Stimulated activated CD8-positive, alpha-beta memory T cell treated with anti-CD3 and anti-CD28 coated beads, Interleukin-12 subunit alpha, Interleukin-12 subunit beta, amount 100 ng/mL, for 24 hours (primary cell): Measurements from ENCODE around the gene PCNX3.
A peak's percentile ranks its signal among the peaks of the same experiment; 100 is the strongest.

Source experiments
- DNase-seq: peaks from one replicate; pipeline ENCODE4 v3.0.0-alpha.2; 2020; ENCODE audit errors: extremely low read depth

PCNX3 gene

GRCh38 chr11:65580031-65580692 lies 35.4 kb upstream of the PCNX3 start:
- DNase-seq, result no peak

- DNase-seq, result no peak
Observed at GRCh38 chr11:65580756-65581155, 34.8 kb upstream of the PCNX3 start.

- no peak for DNase-seq
Observed at GRCh38 chr11:65581928-65582327, 33.6 kb upstream of the PCNX3 start.

DNA sequence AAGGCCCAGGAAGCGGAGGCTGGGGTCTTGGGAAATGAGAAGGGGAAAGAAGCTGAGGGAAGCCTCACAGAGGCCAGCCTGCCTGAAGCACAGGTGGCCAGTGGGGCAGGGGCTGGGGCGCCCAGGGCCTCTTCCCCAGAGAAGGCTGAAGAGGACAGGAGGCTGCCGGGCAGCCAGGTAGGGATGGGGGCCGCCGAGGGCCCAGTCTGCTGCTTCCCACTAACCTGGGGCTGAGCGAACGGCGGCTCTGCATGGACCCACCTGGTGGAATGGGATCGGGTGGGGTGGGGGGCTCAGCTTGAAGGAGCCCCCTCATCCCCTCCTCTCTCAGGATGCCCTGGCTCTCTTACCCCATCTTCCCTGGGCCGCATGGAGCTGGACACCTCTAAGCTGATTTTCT lies 32.0 kb upstream of the PCNX3 start:
- no peak for DNase-seq

DNA sequence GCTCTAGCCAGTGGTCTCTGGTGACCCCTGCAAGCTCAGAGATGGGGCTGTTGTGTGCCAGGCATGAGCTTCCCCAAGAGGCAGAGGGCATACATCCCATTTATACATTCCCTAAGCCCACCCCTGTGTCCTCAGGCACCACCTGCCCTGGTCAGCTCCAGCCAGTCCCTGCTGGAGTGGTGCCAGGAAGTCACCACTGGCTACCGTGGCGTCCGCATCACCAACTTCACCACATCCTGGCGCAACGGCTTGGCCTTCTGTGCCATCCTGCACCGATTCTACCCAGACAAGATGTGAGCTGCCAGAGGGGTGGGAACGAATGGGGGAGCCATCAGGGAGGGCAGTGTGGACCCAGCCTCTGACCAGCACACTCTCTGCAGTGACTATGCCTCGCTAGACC lies 31.5 kb upstream of the PCNX3 start:
- DNase-seq, result no peak

DNA sequence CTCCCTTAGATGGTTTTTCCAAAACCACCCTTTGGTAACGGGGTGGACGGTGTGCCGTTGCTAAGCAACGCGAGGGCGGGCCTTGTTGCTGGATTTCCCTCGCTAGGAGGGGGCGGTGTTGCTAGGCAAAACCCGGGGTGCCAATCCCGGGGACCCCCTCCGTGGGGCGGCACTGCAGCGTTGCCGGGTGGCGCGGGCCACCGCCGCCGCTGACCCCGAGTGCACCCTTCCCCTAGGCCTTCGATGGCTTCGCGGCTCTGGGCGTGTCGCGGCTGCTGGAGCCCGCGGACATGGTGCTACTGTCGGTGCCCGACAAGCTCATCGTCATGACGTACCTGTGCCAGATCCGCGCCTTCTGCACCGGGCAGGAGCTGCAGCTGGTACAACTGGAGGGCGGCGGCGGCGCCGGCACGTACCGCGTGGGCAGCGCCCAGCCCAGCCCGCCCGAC lies 30.8 kb upstream of the PCNX3 start:
- DNase-seq, result no peak

- no peak for DNase-seq
Observed at GRCh38 chr11:65585396-65586246, 30.0 kb upstream of the PCNX3 start.

DNA sequence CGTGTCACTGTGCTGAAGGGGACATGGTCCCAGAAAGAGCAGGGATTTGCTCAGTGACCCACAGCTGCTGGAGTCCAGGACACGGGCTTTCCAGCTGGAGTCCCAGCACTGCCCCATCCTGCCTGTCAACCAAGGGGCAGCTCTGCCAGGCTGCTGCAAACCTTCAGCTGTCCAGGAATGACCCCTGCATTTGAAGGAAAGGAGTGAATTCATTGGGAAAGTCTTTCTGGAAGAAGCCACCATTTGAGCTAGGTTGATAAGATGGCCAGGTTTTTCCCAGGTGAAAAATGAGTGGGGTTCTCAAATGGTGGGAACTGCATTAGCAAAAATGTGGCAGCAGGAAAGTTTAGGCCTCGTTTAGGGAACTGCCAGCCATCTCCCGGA lies 29.3 kb upstream of the PCNX3 start:
- no peak for DNase-seq

- DNase-seq, result no peak
Observed at GRCh38 chr11:65586676-65587075, 28.9 kb upstream of the PCNX3 start.

DNA sequence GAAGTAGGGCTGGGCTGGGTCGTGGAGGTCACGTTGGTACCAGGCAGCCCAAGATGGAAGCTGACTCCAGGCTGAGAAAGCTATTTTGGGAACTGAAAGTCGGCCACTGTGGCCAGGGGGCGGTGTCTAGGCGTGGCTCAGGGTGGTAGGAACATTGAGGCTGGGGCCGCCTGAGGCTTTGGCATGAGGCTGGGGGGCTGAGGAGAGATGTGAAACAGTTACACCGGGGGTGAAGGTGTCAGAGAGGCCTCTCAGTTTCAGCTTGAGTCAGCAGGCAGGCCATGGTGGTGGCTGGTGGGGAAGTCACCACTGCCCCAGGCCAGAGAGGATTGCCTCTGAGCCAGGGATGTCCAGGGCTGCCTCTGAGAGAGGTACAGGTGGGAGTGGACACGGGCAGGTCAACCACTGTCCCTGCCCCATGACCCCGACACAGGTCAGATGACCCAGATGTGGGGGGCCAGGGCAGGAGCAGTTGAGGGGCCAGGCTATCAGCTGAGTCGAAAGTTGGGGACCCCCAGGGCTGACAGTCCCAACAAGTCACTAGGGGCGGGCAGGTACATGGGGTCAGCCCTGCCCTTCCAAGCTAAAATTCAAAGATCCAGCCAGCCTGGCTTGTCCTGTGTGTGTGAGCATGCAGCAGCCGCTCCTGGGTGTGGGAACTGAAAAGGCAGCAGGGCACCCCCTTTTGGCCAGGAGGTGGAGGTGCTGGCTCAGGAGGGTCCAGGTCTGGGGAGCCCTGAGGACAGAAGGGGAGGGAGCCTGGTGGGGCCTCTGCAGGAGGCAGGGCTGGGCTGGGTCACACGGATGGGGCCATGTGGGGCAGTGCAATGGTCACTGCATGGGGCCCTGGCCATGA lies 27.1 kb upstream of the PCNX3 start:
- peak; percentile 50 for DNase-seq

DNA sequence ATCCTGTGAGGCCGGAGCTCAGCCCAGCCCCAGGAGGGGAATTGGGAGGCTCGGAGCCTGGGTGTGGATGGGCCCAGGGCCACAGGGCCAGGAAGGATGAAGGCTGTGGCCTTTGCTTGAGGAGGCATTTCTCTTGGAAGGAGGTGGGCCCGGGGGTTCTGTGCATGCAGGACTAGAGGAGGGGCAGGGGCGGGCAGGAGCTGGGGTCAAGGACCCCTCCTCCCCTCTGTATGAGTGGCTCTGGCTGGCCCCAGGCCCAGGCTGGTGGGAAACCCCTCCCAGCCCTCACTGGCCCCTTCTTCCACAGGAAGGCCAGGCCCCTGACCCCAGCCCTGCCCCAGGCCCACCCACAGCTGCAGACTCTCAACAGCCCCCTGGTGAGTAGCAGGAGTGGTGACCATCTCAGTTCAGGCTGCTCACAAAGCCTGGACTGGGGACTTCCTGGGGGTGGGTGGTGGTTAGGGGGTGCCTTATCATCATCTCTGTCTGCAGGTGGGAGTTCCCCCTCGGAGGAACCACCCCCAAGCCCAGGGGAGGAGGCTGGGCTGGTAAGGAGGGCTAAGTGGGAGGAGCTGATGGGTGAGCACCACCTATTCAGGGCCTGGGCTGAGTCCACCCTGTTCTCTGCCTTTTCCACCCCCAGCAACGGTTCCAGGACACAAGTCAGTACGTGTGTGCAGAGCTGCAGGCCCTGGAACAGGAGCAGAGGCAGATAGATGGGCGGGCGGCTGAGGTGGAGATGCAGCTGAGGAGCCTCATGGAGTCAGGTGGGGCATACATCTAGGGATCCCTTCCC lies 25.9 kb upstream of the PCNX3 start:
- DNase-seq, result no peak

DNA sequence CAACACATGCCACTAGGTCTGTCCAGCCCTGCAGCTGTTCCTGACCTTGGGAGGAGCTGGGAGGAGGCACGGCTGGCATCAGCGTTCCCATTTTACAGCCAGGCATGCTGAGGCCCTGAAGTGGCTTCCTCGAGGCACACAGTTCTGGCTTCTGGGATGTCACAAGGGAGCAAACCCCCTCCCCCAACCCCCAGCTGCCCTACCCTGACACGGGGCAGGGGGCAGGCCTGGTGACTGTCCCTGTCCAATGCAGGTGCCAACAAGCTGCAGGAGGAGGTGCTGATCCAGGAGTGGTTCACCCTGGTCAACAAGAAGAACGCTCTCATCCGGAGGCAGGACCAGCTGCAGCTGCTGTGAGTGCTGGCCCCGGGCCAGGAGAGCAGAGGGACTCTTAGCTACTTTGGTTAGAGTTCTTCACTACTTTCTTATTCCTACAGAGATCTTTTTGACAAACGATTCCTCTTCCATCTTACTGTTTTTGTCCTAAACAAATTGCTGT lies 25.3 kb upstream of the PCNX3 start:
- DNase-seq, result no peak

GRCh38 chr11:65591939-65592857 lies 23.4 kb upstream of the PCNX3 start:
- no peak for DNase-seq

DNA sequence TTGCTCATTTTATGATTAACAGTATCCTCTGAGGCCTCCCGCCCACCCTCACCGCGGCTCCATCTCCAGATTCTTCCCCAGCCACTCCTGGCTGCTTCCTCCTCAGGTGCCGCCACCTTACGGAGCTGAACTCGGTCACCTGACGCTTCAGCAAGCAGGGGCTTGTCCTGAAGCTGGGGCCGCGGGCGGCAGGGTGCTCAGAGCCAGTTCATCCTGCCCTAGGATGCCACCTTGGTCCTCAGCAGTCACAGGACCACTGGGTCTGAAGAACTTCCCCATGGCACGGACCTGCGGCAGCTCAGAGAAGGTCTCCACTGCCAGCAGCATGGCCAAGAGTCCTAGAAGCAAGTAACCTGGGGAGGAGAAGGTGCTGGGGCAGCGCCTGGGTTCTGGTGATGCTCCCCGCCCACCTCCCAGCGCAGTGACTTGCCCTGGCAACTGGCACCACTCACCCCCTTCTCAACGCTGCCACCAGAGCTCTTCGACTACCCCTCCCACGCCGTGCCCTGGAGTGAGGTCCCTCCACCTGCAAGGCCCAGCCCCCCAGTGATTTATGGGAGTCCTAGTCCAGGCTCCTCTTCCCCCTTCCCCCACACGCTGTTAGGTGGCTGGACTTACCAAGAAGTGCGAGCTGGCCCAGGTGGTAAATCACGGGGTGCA lies 22.6 kb upstream of the PCNX3 start:
- DNase-seq, result no peak

GRCh38 chr11:65593518-65594414 lies 21.8 kb upstream of the PCNX3 start:
- DNase-seq, result no peak

GRCh38 chr11:65595131-65595530 lies 20.4 kb upstream of the PCNX3 start:
- DNase-seq, result no peak

DNA sequence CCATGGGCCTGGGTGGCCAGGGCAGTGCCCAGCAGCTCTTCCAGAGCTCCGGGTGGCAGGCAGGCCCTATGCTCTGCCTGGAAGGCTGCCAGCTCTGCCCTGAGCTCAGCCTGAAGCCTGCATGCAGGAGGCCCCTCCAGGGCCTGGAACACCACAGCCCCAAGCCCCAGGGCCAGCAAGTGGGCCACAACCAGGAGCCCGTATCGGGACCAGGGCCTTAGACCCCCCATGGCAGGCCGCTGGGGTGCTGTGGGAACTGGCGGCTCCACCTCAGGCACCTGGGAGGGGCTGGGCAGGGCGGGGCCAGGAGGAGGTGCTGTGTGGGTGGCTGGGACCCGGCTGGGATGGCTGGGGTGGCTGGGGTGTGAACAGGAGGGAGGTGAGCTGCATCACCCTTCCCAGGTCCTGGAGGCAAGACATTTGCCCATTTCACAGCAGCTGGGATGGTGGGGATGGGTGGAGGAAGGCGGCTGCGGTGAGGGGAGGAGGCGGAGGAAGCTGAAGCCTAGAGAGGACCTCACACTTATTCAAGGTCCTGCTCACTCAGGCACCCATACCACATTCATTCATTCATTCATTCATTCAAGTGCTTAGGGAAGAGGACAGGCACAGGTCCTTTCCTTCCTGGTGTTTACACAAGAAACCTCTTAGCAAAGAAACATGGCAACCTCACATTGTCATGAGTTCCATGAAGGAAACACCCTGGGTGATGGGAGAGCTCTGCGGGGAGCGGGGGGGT lies 19.9 kb upstream of the PCNX3 start, which contains the start of gene KCNK7:
Gene KCNK7 (minus strand): TSS at position 258 of the 739 bp plus-strand sequence. CDS start 28 bp downstream, at position 230.
- DNase-seq, result no peak

GRCh38 chr11:65596520-65596919 lies 19.1 kb upstream of the PCNX3 start:
- DNase-seq, result no peak
